NCI-H82 treated with DMSO at 0.1 percent for 48 hours (cell line): Measurements from ENCODE around the gene TRIM2.
"Not testable (repeated sequence)": the region's sequence is repeated elsewhere in the genome, so short reads cannot be mapped to it uniquely, and the experiment has no call there.

Source experiments
- DNase-seq: peaks from one replicate; lab custom pipeline; 2025; ENCODE audit not compliant: unreplicated experiment; lab: John Stamatoyannopoulos, UW

The TRIM2 gene

GRCh38 chr4:153204247-153204671 lies at the start of gene TRIM2:
TSS of gene TRIM2 (plus strand) at chr4:153204443. CDS start at chr4:153204531, 88 bp downstream.
- peak; percentile 28 for DNase-seq

DNA sequence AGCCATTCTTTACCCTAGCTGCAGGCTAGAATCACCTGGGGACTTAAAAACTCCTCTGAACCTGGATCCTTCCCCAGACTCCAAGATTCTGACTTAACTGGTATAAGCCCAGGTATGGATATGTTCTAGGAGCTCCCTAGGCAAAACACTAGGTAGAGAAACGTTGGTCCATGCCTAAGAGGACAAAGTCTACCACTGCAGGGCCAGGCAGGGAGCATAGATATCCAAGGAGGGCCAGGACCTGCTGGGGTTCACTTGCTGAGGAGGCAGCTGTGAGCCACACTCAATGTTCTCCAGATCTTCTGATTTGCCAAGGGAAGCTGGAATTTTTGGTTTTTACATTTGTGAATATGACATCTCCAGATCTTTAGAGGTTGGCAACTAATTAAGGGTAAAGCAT lies 48.6 kb upstream of the TRIM2 start:
- no peak for DNase-seq

GRCh38 chr4:153156263-153156662 lies 48.0 kb upstream of the TRIM2 start:
- DNase-seq, result no peak

DNA sequence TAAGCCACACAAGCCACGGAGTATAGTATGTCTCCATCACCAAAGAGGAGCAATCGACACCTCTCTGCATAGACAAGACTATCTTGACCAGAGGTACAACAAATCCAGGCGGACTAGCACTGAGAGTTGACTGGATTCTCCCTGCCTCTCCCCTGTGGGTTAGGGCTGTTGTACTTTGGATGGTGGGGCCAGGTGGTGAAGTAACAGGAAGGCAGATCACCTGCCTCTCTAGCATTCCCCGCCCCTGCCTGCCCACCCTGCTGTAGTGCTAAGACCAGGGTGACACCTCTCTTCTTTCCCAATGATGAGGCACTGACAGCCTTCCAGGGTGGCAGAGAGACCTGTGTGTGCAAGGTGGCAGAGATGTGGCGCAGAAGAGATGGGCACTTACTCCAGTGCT lies 47.5 kb upstream of the TRIM2 start:
- DNase-seq, result no peak

DNA sequence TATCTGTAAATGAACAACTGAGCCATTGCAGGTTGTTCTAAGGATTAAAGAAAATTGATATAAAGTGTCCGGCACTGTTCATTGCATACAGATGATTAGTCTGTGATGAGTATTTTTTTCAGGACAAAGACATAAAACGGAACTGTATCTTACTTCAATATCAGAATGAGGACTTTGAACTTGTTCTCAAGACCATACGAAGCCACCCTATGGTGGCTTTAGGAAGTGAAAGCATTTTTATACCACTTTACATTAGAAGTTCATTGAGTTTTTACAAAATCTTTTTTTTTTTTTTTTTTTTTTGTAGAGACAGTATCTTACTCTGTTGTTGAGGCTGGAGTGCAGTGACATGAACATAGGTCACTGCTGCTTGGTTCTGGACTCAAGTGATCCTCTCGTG lies 45.2 kb upstream of the TRIM2 start:
- DNase-seq, result no peak

GRCh38 chr4:153159728-153160221 lies 44.5 kb upstream of the TRIM2 start:
- DNase-seq, result no peak

- no peak for DNase-seq
Observed at GRCh38 chr4:153160821-153161220, 43.4 kb upstream of the TRIM2 start.

- no peak for DNase-seq
Observed at GRCh38 chr4:153161226-153161963, 42.8 kb upstream of the TRIM2 start.

GRCh38 chr4:153165236-153165635 lies 39.0 kb upstream of the TRIM2 start:
- DNase-seq, result not testable (repeated sequence)

GRCh38 chr4:153166716-153167501 lies 37.3 kb upstream of the TRIM2 start:
- DNase-seq, result no peak

DNA sequence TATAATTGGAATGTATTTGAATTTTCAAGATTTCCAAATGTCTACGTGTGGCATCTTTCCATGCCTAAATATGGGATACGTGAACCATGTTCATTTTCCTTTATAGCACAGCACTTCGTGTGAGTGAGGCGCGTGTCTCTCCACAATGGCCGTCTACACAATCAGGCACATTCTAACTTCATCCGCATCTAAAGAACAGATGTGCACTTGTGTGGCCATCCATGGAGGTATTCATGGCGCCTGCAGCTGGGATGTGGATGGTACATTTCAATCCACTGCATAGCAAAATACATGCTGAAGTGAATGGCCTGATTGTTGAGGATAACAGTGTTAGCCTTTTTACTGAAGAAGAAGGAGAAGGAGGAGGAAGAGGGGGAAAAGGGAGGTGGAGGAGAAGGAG lies 34.5 kb upstream of the TRIM2 start:
- no peak for DNase-seq

GRCh38 chr4:153170407-153170806 lies 33.8 kb upstream of the TRIM2 start:
- DNase-seq, result no peak

- DNase-seq, result no peak
Observed at GRCh38 chr4:153174821-153175567, 29.2 kb upstream of the TRIM2 start.

GRCh38 chr4:153176938-153177337 lies 27.3 kb upstream of the TRIM2 start:
- DNase-seq, result no peak

DNA sequence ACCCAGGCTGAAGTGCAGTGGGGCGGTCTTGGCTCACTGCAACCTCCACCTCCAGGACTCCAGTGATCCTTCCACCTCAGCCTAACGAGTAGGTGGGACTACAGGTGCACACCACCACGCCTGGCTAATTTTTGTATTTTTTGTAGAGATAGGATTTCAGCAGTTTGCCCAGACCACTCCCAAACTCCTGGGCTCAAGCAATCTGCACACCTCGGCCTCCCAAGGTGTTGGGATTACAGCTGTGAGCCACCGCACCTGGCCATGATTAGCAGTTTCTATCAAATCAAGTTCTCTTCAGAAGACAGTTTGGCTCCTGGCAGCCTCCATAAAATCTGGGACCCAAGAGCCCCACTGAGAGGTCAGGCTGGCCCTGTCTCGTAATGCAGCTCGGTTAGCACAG lies 26.4 kb upstream of the TRIM2 start:
- no peak for DNase-seq

- DNase-seq, result no peak
Observed at GRCh38 chr4:153179100-153179499, 25.1 kb upstream of the TRIM2 start.

DNA sequence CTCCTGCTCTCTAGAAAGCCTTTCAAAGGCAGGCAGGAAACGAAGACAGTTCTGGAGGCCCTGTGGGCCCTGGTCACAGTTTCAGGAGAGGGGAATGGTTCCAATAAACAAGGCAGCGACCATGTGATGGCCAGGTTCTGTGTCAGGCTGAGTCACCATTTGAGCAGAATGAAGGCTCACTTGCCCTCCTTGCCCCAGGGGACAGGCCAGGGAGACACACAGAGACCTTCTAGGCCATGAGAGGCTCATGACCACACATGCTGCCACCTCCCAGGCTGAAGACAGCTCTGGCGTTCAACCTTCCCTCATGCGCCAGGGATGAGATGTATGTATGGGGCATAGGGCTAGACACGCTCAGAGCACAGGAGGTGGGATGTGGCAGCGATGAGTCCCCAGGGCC lies 22.9 kb upstream of the TRIM2 start:
- DNase-seq, result no peak

GRCh38 chr4:153181700-153182099 lies 22.5 kb upstream of the TRIM2 start:
- DNase-seq, result no peak

- no peak for DNase-seq
Observed at GRCh38 chr4:153183146-153183545, 21.1 kb upstream of the TRIM2 start.

DNA sequence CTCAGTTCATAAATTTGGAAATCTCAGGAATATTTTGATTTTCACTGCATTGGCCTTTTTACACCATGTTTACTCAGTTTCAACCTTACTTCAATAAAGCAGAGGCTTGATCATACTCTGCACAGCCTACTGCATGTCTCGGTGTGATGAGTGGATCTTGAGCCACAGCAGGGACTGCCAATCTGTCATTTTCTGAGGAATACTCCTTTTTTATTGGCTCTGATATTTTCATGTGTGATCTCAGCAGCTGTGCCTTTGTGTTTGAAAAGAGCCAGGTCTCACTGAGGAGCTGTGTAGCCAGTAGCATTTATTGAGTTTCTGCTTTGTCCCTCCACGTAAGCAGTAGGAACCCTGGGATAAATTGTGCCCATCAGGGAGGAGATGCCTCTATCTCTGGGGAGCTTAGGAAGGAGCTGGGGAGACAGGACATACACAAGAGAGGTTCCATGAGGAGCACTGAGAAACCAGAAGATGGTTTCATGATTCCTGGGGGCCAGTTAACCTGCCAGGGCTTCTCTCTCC lies 18.9 kb upstream of the TRIM2 start:
- no peak for DNase-seq

DNA sequence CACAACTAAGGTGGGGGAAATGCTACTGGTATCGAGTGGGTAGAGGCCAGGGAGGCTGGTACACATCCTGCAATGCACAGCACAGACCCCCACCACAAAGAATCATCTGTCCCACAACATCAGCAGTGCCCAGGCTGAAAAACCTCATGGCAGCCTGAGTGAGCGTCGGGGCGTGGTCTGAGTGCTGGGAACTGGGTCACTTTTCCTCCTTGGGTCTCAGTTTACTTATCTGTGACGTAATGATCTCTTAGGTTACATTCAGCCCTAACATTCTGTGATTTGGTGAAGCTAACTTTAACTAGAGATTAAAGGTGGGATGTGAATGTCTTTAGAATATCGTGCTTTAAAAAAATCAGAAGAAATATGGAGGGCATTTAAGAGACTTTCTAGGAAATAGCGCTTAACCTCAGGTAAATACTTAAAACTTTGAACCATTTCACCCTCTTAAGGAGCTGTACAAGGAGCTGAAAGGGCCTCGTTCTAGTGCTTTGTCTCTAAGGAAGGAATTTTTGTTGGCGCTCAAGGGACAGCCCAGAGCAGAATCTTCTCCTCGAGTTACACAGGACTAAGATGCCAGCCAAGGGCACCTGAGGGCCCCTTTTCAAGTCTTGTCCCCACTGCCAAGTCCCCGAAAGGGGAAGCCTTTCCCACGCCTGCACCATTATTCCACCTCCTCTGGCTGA lies 18.1 kb upstream of the TRIM2 start:
- no peak for DNase-seq
